Large intestine (tissue), 3 donors: Measurements from ENCODE around the gene CD300LD. TPM values are rescaled to one million over a fixed set of nuclear protein-coding genes. Genes with fewer than 3 reads are reported as not detected.
"Not testable (repeated sequence)": the region's sequence is repeated elsewhere in the genome, so short reads cannot be mapped to it uniquely, and the experiment has no call there.

Source experiments
- DNase-seq, 2 donors: peaks; one replicate each; pipeline versions ENCODE4 v3.0.0 to v3.0.0-alpha.2; 2013
- H3K27ac ChIP-seq: one replicate; pipeline ENCODE4 v1.5.1; 2013; ENCODE audit warnings: low read length
- H3K27me3 ChIP-seq: 2 replicates; pipeline ENCODE4 v1.6.1; 2013; ENCODE audit warnings: low read length; ENCODE audit not compliant: control insufficient read depth, insufficient read depth
- H3K36me3 ChIP-seq: 2 replicates; pipeline ENCODE4 v1.6.1; 2013; ENCODE audit warnings: low read length; ENCODE audit not compliant: control insufficient read depth, insufficient read depth
- H3K4me1 ChIP-seq: one replicate; pipeline ENCODE4 v1.6.1; 2013; ENCODE audit warnings: low read length; ENCODE audit not compliant: control insufficient read depth, insufficient read depth
- H3K4me3 ChIP-seq: one replicate; pipeline ENCODE4 v1.5.1; 2013; ENCODE audit warnings: low read length
- H3K9me3 ChIP-seq: one replicate; pipeline ENCODE4 v1.6.1; 2013; ENCODE audit warnings: mild to moderate bottlenecking, low read depth, low read length, moderate library complexity; ENCODE audit not compliant: control insufficient read depth
- WGBS: methylation state at CpG from one replicate; pipeline ENCODE4 v1.1.5; 2013; ENCODE audit warnings: low lambda C conversion rate; ENCODE audit not compliant: insufficient coverage; 5-methylcytosine and 5-hydroxymethylcytosine counted together
- polyA plus RNA-seq: library from polyadenylated mRNA; unstranded; fragments of 120-200 nt; gene quantifications from one replicate; pipeline ENCODE4 v1.2.1, GENCODE V29; 2013

CD300LD gene
- polyA plus RNA-seq, 1 donor: not detected

DNA sequence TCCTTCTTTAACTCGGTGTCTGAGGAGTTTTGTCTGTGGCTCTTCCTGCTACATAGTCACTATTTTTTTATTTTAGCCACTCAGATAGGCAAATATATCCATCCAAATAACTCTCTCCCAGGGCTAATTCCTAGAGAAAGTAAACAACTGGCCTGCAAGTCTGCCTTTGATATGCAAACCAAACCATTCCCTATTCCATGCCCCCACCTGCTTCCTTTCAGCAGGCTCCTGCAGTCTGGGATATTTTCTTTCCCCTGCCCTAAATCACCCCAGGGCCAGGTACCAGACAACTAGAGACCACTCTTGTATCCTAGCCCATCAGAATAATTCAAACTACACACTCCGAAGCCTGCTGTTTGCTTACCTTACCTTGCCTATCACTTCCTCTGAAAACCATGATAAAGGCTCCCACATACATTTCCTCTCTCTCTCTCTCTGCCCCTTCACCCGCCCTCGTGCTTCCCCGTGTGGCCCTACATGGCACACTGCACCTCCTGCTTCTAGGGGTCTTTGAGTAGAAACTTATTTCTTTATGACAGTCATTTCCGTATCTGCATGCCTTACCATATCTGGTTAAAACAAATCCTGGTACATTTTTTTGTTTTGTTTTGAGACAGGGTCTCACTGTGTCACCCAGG, 33.1 kb downstream of the CD300LD start:
- no peaks in the 10 kb centered on the region for H3K9me3 ChIP-seq
- no peaks in the 10 kb centered on the region for H3K36me3 ChIP-seq
- H3K4me1 ChIP-seq: no peaks in the 10 kb centered on the region
- H3K27me3 ChIP-seq: no peaks in the 10 kb centered on the region
- no peak overlapping the region for H3K4me3 ChIP-seq
- no peak overlapping the region for H3K27ac ChIP-seq
- no peak for DNase-seq
- WGBS: 90% methylated on average over 1 of the region's 6 CpGs

- not testable (repeated sequence) for H3K36me3 ChIP-seq, H3K27ac ChIP-seq, H3K4me3 ChIP-seq, H3K4me1 ChIP-seq, H3K27me3 ChIP-seq, H3K9me3 ChIP-seq, DNase-seq
- no CpG with 5 or more reads among the region's 4 CpGs for WGBS
These were observed 33.7 kb downstream of the CD300LD start for GRCh38 chr17:74558402-74558801.

GRCh38 chr17:74555427-74555940, 36.6 kb downstream of the CD300LD start:
- no peaks in the 10 kb centered on the region for H3K9me3 ChIP-seq

DNA sequence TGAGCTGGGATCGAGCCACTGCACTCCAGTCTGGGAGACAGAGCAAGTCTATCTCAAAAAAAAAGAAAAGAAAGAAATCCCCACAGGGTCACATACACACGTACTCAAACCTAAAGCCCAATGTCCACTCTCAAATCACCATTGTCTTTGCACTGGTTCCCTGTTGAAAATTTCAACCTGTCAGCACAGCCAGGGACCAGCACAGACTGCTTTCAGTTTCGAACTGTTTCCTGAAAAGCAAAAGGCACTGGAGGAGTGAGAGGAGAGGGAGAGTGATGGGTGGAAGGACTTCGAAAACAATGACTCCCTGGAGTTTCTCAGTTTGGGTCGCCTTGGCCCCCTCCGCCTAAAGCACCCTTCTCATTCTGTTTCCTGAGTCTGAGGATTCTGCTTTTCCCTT, 37.2 kb downstream of the CD300LD start:
- Histone ChIP-seq H3K4me3 (no peak overlapping the region), H3K36me3 (no peaks in the 10 kb centered on the region), H3K27ac (no peak overlapping the region), H3K27me3 (no peaks in the 10 kb centered on the region), H3K4me1 (no peaks in the 10 kb centered on the region), H3K9me3 (no peaks in the 10 kb centered on the region)
- DNase-seq: no peak
- WGBS: no CpG with 5 or more reads among the region's 6 CpGs

More at GRCh38 chr17:74555427-74555940, 36.6 kb downstream of the CD300LD start:
- H3K27me3 ChIP-seq: no peaks in the 10 kb centered on the region
- no peak for DNase-seq
- H3K27ac ChIP-seq: no peak overlapping the region
- H3K4me1 ChIP-seq: no peaks in the 10 kb centered on the region
- no peak overlapping the region for H3K4me3 ChIP-seq
- 100% methylated on average over 1 of the region's 7 CpGs for WGBS
- H3K36me3 ChIP-seq: no peaks in the 10 kb centered on the region

DNA sequence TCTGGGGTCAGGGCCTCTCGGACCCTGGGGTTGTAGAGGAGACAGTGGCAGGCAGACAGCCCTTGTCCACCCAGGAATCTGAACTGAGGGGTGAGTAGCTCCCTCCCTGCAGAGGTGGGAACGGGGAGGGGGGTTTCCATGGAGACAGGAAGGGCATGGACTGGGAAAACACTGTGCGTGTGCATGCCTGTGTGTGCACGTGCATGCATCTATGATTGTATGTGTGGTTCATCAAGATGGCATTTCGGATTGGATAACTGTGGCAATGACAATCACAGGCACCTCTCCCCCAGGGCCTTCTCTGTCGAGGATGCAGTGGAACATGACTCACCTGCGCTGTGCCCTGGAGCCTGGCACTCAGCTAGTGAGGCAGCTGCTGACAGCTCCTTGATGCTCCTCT, 40.0 kb downstream of the CD300LD start:
- no peak for DNase-seq
- no peak overlapping the region for H3K27ac ChIP-seq
- no peaks in the 10 kb centered on the region for H3K27me3 ChIP-seq
- no CpG with 5 or more reads among the region's 7 CpGs for WGBS
- no peak overlapping the region for H3K4me3 ChIP-seq
- no peaks in the 10 kb centered on the region for H3K36me3 ChIP-seq
- H3K4me1 ChIP-seq: no peaks in the 10 kb centered on the region
- no peaks in the 10 kb centered on the region for H3K9me3 ChIP-seq

GRCh38 chr17:74550602-74551001, 41.5 kb downstream of the CD300LD start:
- H3K36me3 ChIP-seq: no peaks in the 10 kb centered on the region
- DNase-seq: no peak

GRCh38 chr17:74549343-74549742, 42.7 kb downstream of the CD300LD start:
- WGBS: no CpG with 5 or more reads among the region's 7 CpGs

More at GRCh38 chr17:74550602-74551001, 41.5 kb downstream of the CD300LD start:
- WGBS: no CpG with 5 or more reads among the region's 15 CpGs
- H3K27me3 ChIP-seq: no peaks in the 10 kb centered on the region
- no peak overlapping the region for H3K27ac ChIP-seq
- no peak overlapping the region for H3K4me3 ChIP-seq
- no peaks in the 10 kb centered on the region for H3K9me3 ChIP-seq
- no peaks in the 10 kb centered on the region for H3K4me1 ChIP-seq

DNA sequence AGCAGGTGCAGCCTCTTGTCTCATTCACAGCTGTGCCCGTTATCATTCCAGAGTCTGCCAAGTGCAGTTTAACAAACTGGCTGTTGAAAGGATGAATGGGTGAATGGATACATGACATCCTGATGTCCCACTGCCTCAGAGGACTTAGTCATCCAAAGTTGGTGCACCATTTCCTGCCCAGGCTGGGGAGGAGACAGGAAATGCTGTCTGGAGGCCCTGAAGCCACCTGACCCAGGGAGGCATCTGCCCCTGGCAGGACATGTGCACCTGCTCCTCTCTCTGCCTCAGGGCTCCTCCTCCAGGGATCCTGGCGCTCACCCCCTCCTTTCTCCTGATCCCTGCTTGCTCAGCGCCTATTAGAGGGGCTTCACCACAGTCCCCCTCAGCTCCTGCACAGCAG, 44.3 kb downstream of the CD300LD start:
- 71% methylated on average over 1 of the region's 3 CpGs for WGBS
- no peaks in the 10 kb centered on the region for H3K36me3 ChIP-seq
- no peak overlapping the region for H3K4me3 ChIP-seq
- no peak overlapping the region for H3K27ac ChIP-seq
- H3K27me3 ChIP-seq: no peaks in the 10 kb centered on the region
- no peaks in the 10 kb centered on the region for H3K9me3 ChIP-seq
- no peak for DNase-seq
- no peaks in the 10 kb centered on the region for H3K4me1 ChIP-seq

More at GRCh38 chr17:74549343-74549742, 42.7 kb downstream of the CD300LD start:
- Histone ChIP-seq H3K36me3 (no peaks in the 10 kb centered on the region), H3K4me3 (no peak overlapping the region), H3K4me1 (no peaks in the 10 kb centered on the region), H3K9me3 (no peaks in the 10 kb centered on the region), H3K27ac (no peak overlapping the region), H3K27me3 (no peaks in the 10 kb centered on the region)
- DNase-seq: no peak

- DNase-seq: no peak
- Histone ChIP-seq H3K9me3 (no peaks in the 10 kb centered on the region), H3K27me3 (no peaks in the 10 kb centered on the region), H3K27ac (no peak overlapping the region), H3K4me1 (no peaks in the 10 kb centered on the region), H3K4me3 (no peak overlapping the region), H3K36me3 (no peaks in the 10 kb centered on the region)
- WGBS: no CpG with 5 or more reads among the region's 7 CpGs
These were observed 44.8 kb downstream of the CD300LD start for GRCh38 chr17:74547264-74547663.

DNA sequence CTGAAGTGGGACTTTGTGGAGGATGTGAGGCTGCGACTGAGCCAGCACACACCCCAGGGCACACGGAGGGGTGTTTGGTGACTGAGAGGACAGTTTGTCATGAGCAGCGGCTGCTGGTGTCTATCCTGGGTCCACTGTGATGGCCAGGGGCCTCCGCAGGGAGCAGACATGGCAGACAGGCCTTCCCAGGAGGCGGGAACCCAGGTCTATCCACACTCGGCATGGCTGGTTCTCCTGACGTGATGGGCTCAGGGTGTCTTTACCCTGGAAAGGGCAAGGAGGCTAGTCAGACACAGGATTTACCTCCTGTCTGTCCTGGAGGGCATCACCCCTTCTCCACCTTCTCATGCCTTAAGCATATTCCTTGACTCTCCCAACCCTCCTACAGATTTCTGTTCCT, 45.5 kb downstream of the CD300LD start:
- H3K36me3 ChIP-seq: no peaks in the 10 kb centered on the region
- H3K27ac ChIP-seq: no peak overlapping the region
- no peaks in the 10 kb centered on the region for H3K9me3 ChIP-seq
- no CpG with 5 or more reads among the region's 7 CpGs for WGBS
- no peak overlapping the region for H3K4me3 ChIP-seq
- DNase-seq: no peak
- no peaks in the 10 kb centered on the region for H3K4me1 ChIP-seq
- no peaks in the 10 kb centered on the region for H3K27me3 ChIP-seq

DNA sequence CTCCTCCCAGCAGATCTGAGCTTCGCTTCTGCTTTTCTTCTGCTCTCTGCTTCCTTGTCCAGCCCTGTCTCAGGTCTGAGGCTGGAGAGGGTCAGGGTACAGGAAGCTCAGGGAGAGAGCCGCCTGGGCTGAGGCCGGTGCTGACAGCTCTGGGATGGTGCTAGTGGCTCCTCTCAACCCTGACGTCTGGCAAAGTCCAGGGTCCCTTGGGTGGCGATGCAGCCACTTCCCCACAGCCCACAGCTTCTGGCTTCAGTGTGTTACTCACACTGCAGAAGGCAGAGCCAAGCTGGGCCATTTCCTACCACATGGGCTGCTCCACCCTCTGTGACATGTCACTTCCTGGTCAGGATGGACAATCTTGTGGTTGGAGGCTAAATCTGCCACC, 46.2 kb downstream of the CD300LD start, which contains the start of gene CD300C:
Gene CD300C, minus strand, starts transcription at position 273 of the 388 bp plus-strand sequence. CDS start 333 bp downstream, outside the sequence.
- H3K27me3 ChIP-seq: no peaks in the 10 kb centered on the region
- DNase-seq: no peak
- H3K36me3 ChIP-seq: no peaks in the 10 kb centered on the region
- no CpG with 5 or more reads among the region's 5 CpGs for WGBS
- no peak within 1 kb of the TSS for H3K27ac ChIP-seq
- H3K9me3 ChIP-seq: no peaks in the 10 kb centered on the region
- no peaks in the 10 kb centered on the region for H3K4me1 ChIP-seq
- H3K4me3 ChIP-seq: no peak within 1 kb of the TSS
